ENCODE results near the gene TGFA. TPM values are rescaled to one million over a fixed set of nuclear protein-coding genes. Genes with fewer than 3 reads are reported as not detected.
A peak's percentile ranks its signal among the peaks of the same experiment; 100 is the strongest.
"Not testable (repeated sequence)": the region's sequence is repeated elsewhere in the genome, so short reads cannot be mapped to it uniquely, and the experiment has no call there.

TGFA gene
- polyA plus RNA-seq, 10 donors = 0.22 to 1.3 (median 0.92) TPM

DNA sequence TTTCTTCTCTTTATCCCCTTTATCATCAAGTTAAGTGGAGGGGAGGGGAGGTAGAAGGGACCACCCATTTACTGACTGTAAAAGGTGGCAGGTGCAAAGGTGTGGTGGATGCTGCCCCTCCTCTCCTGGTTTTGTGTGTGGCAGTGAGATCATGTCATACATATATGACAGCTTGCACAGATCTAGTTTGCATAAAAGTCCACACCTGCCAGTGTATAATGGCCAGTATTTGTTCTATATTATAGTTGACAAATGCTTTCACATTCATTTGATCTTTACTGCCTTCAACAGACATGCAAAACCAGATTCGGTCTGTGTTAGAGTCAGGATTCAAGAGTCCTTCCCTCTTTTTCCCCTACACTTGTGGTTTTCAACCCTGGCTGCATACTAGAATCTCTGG, 55.1 kb downstream of the TGFA start:
- no peak for DNase-seq

DNA sequence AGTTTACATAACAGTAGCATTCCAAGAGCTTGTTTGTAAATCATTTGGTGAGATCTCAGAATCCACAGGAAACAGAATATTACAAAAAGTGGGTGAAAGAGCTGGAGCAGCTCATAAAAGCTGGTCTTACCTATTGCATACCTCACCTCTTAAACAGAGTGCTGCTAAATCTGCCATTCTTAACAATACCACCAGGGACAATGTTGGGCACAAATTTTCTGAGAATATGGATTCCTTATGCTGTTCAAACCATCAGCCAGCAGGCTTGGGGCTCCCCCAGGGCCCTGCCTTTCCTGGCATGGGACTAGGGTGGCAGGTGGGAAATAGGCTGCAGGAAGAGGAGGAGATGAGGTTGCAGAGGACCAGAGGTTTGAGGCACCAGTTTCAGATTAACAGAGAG, 55.6 kb downstream of the TGFA start:
- DNase-seq = no peak

DNA sequence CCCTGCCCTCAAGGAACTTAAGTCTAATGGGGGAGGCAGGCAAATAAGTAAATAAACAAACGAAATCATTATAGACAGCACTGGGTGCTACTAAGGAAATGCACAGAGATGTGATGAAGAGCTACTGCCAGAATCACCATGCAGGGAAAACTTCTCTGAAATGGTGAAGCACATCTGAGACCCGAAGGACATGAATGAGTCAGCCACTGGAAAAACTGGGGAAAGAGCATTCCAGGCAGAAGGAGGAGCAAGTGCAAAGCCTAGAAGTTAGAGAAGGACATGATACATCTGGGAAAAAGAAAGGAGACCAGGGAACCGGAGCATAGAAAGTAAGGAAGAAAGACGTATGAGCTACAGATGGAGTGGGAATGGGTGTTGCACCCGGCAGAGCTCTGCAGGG, 56.8 kb downstream of the TGFA start:
- no peak for DNase-seq

DNA sequence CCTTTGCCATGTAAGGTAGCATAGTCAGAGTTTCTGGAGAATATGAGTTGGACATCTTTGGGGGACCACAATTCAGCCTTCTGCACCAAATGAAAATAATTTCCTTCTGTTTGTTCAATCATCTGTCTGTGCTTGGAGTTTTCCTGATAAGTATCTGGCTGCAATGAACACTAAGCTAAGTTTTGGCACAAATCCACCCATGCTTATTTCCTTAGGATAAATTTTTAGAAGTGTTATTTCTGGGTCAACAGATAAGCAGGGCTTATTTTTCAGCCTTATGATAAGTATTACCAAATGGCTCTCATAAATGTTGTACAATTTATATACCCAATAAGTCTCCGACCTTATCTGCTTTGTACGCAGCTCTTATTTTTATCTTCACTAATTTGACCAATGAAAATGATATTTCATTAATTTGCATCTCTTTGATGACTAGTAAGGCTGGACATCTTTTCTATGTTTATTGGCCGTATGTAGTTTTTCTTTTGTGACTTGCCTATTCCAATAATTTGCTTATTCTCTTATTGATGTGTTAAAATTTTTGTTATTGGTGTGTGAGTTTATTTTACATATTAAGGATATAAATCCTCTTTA, 59.2 kb downstream of the TGFA start:
- DNase-seq = no peak

DNA sequence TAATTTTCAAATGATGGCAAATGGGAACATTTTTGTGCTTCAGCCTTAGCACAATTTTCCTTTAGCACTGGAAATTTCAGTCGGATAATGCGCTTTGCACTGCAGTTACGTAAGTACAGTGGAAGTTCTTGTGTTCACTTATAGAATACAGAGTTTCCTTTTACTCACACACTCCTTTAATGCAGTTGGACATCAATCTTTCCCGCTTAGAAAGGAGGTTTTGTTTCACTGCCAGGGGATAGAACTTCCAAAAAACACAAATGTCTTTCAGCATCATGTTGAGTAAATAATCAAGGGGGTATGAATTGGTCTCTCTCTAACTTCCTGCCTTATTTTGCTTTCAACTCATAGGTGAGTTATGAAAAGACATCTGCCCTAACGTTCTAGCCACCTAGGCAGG, 63.2 kb downstream of the TGFA start:
- no peak for DNase-seq

DNA sequence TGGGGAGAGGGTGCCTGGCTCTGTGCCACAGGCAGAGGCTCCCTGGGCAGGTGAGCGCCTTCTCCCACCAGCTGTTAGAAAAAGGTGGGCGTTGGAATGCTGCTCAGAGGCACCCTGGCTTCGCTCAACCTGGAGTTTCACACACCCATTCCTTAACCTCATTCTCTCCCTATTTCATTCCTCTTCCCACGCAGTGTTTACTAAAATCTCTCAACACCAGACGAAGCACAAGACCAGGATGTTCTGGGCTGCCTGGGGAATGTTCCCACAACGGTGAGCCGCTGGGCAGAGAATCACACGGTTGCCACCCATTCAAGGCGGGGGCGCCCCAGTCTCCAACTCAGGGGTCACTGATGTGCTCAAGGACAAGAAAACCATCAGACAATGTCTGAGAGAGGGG, 64.5 kb downstream of the TGFA start:
- DNase-seq = no peak

DNA sequence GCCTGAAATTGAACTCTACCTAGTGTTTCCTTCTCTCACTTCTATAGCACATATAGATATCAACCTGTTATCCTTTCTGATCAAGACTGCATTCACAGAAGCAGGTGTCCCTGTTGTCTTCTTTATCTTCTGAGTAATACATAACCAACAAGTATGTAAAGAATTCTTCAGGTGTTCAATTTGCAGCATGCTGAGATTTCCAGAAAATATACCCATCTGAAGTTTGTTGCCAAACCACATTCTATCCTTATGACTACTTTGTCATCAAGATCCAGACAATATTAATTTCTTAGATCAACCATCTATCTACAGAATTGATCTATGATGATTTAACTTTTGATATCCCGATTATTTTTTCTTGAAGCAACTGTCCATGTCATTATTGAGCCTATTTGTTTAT, 69.5 kb downstream of the TGFA start:
- no peak for DNase-seq

DNA sequence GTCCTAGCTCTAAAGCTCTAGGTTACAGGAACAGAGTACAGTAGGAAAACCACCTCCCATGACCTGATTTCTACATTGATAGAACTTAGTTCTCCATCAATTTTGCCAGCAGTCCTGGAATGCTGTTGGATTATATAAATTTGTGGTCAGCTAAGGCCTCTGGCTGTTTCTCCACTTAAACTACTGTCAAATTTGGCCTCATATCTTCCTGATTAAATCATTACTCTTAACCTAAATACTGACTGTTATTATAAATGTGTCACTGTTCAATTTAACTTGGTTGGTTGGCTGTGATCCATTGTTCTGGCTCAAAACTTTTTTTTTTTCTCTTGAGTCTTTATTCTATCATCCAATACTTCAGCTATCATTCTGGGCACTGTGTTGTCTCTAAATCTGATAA, 71.2 kb downstream of the TGFA start:
- DNase-seq = no peak

DNA sequence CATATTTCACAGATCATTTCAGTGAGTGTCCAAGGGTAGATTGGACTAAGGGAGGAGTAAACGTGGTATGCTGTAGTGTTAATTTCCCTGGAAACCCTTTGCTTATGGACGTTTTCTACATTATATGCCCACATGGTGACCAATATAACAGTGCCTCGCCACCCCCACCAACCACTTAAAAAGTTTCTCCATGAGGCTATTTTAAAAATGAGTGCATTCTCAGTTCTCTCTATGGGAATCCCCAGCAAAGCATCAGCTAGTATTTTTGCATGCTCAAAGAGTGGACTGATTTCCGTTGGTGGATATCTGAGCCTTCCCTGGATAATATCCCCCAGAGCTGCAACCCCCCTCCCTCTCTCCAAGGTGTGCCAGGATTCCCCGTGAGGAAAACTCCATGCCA, 73.2 kb downstream of the TGFA start:
- no peak for DNase-seq

DNA sequence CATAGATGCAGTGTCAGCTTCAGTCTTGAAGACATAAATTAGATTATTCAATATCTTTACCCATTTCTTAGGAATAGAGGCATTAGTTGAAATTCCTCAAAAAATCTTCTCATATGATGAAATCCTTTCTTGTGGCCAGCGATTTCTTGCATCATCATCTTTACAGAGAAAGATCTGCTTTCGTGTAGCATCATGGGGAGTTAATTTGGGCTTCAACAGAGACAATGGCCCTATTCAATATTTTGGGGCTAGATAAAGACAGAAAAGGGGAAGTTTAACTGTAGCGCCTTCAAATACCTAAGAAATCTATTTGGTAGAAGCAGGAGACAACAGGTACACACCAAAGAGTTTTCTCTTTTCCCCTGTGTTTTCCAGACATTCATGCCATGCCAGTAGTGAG, 73.8 kb downstream of the TGFA start:
- DNase-seq = no peak

DNA sequence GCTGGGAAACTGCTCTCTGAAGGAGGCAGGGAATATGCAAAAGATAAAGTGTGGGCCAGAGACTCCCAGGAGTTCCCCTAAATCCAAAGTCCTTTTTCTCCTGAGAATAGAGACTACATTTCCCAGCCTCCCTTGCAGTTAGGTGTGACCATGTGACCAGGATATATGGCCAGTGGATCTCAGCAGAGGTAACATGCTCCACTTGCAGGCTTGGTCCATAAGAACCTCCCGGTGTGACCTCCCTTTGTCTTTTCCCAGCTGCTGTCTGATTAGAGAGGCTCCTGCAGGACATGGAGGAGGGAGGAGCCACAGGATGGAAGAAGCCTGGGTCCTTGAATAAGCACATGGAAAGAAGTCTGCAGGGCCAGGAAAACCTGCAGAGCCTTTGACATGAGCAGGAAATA, 76.2 kb downstream of the TGFA start:
- no peak for DNase-seq

DNA sequence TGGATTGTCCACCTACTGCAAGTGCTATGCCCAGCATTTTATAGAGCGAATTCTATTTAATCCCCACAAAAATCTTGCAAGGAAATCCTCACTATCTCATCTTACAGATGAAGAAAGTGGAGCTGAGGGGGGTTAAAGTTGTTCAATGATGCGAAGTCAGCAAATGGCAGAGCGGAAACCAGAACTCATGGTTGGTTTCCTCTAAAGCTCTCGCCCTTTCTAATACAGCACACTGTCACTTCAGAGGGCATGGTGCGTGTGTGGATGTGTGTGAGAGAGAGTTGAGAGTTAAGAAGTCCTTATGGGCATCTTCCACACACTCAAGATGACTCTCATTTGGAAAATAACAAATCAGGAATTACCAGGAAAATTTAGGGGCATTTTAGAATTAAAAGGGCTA, 78.4 kb downstream of the TGFA start:
- DNase-seq = no peak

DNA sequence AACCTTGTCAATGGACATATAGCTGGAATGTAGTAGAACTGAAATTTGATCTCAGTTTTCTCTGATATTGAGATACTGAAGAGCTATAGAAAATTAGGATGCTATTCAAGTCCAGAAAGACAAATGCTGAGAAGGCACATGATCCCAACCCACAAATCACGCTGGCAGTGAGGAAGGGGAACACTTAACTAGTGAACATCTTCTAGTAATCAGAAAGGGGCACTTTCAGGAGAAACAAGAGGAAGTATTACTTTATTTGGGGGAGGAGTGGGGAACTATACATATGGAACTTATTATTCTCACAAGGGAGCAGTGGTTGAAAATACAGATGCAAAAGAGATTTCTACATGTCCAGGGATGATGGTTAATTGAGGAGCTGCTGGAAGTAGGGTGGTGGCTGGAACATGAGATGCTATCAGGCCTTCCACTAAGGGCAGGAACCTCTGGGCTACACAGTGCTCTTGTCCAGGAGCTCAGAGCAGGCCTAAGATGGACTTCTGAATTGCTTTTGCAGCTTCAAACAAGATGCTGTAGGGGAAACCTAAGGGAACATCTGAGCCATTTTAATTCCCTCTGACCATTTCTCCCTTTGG, 79.3 kb downstream of the TGFA start:
- no peak for DNase-seq

DNA sequence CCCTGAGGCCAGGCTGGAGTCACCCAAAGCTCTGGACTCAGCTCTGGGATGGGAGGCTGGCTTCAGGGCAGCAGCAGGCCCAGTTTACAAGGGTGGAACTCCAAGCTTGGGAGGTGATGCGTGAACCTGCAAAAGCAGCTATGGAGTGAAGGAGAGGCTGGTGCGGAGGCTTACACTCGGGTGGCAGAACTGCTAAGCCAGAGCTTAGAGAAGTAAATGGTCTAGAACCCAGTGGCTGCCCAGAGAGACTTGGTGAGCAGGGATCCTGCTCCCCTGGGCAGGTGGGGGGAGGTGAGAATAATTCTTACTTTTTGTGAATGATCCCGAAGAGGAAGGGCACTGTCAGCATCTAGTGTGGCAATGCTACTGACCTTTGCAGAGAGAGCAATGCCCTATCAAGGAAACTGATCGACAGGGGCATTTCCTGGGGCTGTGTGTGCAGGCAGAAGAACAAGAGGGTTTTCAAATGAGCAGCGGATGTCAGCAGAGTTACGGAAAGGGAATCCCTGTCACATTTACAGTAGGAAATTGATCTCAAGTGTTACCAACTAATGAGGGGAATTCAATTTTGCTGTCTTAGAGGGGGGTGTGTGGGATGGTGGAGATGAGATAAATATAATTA, 80.4 kb downstream of the TGFA start:
- no peak for DNase-seq

DNA sequence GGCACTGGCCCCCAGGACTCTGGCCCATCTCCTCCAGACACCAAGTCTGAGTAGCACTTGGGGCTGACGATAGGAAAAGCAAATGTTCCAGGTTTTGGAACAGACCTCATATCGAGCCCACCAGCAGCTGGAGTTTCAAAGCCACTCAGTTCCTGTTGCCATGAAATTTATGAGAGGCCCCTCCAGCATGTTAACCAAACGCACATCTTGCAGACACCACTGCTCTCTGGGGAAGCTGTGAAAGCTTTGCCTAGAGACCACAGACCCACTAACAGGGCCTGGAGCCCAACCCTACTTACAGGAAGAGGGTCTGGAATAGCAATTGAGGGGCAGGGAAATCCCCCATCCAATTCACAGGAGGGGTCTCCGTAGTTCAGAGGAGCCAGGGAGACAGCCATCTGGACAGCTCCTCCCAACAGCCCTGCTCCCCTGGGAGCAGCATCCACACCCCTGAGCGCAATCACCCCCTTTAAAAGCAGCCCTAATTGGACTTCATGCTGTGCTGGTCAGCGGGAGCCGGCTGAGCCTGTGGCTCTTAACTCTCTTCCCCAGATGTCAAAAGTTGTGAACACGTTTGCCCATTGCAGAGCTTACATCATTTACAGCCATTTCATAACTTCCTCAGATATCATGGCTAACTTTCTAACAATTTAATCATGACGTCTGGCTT, 81.3 kb downstream of the TGFA start:
- DNase-seq = peak in 1 of 3 donors; percentile 21

DNA sequence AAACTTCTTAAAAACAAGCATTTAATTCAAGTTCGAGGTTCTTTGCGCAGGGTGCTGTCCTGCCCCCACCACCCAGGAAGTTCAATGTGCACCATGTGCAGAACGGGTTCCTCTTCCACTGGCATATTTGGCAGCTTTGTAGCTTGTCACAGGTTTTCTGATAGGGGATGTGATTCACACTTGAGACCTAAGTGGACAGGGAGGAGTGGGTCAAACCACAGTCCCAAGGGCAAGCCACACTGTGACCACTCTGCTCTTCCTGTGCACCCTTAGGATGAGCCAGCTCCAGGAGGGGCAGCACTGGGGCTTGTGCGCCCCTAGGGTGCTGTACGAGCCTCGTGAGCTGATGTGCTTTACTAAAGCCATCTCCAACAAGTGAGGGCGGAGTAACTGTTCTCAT, 82.5 kb downstream of the TGFA start:
- no peak for DNase-seq

DNA sequence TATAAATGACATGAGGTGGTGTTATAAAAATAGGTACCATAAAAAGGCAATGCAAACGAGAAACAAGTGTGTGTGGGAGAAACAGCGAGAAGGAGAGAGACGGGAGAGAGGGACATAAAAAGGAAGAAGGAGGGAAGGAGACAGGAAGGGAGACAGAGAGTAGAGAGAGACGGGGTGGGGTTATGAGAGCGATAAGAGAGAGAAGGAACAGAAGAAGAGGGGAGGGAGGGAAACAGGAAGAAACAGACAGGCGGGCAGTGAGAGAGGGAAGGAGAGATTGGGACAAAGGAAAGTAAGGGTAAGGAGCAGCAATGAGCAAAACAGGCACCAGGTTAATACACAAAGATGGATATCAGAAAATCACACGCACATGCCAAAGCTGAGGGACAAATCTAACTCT, 83.7 kb downstream of the TGFA start:
- no peak for DNase-seq

DNA sequence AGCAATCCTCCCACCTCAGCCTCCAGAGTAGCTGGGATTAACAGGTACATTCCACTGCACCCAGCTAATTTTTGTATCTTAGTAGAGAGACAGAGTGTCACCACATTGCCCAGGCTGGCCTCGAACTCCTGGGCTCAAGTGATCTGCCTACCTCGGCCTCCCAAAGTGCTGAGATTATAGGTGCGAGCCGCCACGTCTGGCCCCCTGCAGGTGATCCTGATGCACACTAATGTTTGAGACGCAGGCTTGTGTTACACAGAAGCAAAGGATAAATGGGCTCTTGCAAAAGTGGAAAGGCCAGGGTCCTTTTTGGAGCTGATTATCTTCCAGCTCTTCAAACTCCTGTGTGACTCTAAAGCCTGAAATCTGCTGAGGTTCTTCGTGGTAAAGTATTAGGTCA, 84.2 kb downstream of the TGFA start:
- DNase-seq = no peak

DNA sequence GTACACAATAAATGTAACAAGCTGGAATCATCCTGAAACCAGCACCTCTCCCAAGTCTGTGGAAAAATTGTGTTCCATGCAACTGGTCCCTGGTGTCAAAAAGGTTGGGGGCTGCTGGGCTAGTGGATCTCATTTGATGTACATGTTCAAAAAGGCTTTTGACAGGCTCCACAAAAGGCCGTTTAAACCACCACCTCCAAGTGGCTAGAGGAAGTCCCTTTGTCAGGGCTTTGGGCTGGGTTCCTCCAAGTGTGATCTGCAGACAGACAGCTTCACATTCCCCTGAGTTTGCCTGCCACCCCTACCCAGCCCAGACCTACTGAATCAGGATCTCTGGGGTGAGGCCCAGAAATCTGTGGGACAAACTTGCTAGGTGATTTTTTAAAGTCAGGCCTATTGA, 84.7 kb downstream of the TGFA start:
- no peak for DNase-seq

DNA sequence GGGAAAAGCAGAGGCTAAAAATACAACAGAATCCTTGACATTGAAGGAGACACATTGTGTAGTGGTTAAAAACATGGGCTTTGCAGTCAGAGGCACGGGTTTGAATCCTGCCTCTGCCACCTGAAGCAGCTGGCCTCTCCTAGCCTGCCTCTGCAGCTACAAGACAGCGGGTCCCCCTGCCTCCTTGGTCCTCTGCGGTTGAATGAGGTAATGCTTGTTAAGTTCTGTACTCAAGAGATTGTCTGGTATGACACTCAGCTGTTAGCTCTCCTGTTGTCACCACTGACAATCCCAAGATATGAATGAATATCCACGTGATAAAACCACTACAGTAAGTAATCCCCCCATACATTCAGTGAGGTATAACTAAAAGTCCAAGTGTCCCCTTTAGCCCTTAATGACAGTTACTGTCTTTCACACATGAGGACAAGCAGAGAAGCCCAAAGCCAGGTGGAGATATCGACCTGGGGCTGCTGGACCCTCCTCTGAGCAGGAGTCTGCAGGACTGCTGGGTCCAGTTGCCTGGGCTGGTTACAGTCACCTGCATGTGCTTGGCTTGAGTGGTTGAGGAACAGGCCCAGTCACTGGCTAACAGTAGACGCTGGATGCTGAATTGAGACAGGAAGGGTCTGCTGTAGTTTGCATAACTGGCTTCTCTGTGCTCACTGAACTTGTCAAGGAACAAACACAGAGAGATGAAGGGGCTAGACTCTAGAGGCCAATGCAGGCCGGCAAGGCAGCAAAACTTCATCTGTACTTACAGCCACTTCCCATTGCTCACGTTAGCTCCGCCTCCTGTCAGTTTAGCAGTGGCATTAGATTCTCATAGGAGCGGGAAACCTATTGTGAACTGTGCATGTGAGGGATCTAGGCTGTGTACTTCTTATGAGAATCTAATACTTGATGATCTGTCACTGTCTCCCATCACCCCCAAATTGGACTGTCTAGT, 85.5 kb downstream of the TGFA start:
- DNase-seq = no peak

DNA sequence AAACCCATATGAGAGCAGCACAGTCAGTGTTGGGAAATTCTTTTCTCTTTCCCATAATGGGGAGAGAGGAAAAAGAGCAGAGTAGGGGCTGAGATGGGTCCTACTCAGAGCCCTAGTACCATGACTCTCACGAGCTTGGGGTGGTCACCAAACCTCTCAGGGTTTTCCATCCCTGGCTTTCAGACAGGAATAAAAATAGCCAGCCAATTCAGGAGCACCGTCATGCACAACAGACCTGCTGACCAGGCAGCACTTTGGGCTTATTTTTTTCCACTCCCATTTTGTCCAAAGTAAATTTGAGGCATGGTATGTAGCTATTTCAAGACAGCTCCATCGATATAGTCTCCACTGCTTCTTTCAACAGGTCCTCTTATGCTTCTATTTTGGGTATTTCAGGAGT, 86.4 kb downstream of the TGFA start:
- DNase-seq = no peak

DNA sequence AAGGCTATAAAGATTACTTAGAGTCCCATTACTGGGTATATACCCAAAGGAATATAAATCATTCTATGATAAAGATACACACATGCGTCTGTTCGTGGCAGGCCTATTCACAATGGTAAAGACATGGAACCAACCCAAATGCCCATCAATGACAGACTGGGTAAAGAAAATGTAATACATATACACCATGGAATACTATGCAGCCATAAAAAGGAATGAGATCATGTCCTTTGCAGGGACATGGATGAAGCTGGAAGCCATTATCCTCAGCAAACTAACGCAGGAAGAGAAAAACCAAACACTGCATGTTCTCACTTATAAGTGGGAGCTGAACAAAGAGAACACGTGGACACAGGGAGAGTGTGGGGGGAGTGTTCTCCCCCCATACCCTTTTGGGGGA, 87.0 kb downstream of the TGFA start:
- not testable (repeated sequence) for DNase-seq

All from muscle of back (tissue), 11 donors.